Sciatic nerve (tissue), 2 donors: ENCODE results near the gene MIEN1. TPM values are rescaled to one million over a fixed set of nuclear protein-coding genes. Genes with fewer than 3 reads are reported as not detected.
"Not testable (repeated sequence)": the region's sequence is repeated elsewhere in the genome, so short reads cannot be mapped to it uniquely, and the experiment has no call there.

ENCODE experiments used
- ATAC-seq: fragments of 200-7000 bp; cut with Tn5 transposase; one replicate; pipeline ENCODE4 v1.9.1; 2020; ENCODE audit warnings: mild to moderate bottlenecking, moderate library complexity
- DNase-seq: peaks from one replicate; pipeline ENCODE4 v3.0.0-alpha.2; 2020; ENCODE audit warnings: low spot score
- intact Hi-C: fragments of 100-400 bp; cut with DNase I; formaldehyde crosslinking; loops from one replicate; pipeline ENCODE4 v1.14.2; 2022
- total RNA-seq: library from RNA; stranded (reverse); fragmentation: NEBNext Ultra II Directional; extraction: Animal tissue kit (Norgen Biotek cat#: 25700); gene quantifications from one replicate; pipeline ENCODE4 v1.2.1, GENCODE V29; 2021
- donor health status: DM: no; HTN: no; CAD: no.
- donor health status: DM: no; HTN: no; CAD: no.

MIEN1 gene
- total RNA-seq, 1 donor from 2014 or later = 18.5 TPM

DNA sequence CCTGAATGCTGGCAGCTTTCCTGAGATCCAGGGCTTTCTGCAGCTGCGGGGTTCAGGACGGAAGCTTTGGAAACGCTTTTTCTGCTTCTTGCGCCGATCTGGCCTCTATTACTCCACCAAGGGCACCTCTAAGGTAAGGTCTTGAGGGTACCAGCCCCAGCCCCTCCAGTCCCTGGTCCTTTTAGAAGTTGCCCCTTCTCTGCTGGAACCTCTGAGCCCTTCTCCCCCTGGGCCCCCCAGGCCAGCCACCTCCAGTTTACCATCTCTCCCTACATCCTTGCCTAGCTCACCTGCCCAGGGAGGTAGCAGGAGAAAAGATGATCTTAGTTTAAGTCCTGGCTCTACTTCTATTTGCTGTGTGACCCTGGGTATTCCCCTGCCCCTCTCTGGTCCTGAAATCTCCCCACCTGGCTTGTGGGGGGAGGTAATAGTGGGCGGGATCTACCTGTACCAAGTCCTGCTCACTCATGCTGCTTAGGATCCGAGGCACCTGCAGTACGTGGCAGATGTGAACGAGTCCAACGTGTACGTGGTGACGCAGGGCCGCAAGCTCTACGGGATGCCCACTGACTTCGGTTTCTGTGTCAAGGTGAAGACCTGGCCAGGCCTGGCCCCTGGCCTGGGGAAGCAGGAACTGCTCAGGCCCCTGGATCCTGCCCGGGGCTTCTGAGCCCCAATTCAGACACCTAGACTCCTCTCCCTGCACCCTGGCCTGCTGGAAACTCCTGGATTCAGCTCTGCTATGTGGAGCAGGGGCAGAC, 13.9 kb upstream of the MIEN1 start:
- intact Hi-C loops = no loop called here
- no peak for ATAC-seq
- DNase-seq = no peak

DNA sequence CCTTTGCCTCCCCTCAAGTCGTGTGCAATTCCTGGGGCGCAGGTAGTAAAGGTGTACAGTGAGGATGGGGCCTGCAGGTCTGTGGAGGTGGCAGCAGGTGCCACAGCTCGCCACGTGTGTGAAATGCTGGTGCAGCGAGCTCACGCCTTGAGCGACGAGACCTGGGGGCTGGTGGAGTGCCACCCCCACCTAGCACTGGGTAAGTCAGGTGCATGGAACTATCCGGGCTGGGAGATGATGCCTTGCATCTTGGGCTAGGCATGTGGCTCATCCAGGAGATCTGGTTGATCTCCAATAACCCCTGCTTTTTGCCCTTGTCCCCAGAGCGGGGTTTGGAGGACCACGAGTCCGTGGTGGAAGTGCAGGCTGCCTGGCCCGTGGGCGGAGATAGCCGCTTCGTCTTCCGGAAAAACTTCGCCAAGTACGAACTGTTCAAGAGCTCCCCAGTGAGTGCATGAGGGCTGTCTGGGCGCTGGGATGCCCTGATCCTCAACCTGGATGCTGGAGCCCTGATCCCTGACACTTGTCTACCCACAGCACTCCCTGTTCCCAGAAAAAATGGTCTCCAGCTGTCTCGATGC, 12.6 kb upstream of the MIEN1 start:
- no peak for DNase-seq

DNA sequence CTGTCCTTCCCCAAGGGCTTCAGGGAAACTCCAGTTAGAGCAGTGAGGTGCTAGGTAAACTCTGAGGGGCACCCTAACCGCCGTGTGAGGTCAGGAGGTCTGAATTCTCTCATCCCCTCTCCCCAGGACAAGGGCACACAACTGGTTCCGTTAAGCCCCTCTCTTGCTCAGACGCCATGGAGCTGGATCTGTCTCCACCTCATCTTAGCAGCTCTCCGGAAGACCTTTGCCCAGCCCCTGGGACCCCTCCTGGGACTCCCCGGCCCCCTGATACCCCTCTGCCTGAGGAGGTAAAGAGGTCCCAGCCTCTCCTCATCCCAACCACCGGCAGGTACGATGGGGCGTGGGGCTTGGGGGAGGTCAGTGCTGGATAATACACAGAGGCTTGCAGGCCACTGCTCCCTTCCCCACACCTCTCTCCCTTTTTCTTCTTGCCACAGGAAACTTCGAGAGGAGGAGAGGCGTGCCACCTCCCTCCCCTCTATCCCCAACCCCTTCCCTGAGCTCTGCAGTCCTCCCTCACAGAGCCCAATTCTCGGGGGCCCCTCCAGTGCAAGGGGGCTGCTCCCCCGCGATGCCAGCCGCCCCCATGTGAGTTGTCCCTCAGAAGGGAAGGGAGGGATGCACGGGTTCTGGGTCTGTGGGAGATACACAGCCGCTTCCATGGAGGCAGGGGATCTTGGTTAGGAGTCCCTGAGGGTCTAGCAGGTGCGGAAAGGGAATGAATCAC, 12.0 kb upstream of the MIEN1 start:
- no peak for DNase-seq
- intact Hi-C loops = no loop called here
- no peak for ATAC-seq

More for the DNA sequence above, 12.6 kb upstream of the MIEN1 start:
- intact Hi-C loops = no loop called here
- ATAC-seq = no peak

DNA sequence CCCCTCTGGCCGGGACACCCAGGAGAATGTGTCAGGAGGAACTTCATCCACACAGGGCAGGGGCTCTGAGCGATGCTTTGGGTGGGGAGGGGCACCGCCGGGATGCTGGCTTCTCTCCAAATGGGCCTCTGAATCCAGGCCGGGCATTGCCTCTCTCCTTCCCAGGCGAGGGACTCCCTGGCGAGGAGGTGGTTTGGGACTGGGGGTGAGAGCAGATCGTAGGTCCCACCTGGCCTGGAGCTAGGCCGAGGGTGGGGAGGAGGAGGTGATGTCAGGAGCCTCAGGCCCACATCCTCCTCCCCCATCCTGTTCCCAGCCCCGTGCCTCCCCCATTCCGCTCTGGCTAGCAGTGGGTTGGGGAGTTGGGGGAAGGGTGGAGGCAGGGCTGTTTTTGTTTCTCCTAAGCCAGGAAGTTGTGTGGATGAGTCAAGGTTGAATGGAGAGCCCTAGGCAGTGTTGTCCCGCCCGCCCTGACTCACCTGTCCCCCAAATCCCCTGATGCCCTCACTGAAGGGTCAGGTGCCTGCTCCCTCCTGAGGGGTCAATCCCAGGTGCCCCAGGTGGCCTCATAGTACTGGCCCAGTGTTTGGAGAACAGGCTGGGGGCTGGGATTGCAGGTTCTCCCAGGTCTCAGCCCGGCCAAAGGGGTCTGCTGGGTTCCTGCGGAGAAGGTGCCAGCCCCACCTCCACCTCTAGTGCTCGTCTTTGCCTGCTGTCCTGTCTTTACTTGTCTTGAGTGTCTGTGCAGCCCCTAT, 10.2 kb upstream of the MIEN1 start:
- DNase-seq (no peak), ATAC-seq (peak; percentile 18)
- intact Hi-C loops = no loop called here

DNA sequence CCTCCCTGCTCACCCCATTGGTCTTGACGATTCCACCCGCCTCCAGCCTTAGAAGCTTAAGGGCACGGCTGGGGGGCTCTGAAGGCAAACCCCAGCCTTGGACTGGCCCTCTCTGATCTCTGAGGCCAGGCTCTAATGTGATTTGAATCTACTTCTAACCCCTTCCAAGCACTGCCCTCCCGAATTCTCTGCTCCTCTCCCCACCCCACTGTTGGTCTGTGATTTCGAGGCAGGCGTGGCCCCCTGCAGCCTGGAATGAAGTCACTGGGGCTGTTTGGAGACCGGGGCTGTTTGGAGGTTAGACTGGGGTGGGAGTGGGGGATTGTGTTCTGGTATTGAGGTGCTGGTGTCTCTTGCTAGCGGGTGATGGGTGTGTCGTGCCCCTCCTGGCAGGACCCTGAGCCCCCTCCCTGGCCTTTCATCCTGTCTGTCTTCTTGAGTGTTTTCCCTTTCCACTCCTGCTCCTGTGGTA, 9.6 kb upstream of the MIEN1 start:
- ATAC-seq = peak; percentile 29
- intact Hi-C loops = no loop called here
- no peak for DNase-seq

DNA sequence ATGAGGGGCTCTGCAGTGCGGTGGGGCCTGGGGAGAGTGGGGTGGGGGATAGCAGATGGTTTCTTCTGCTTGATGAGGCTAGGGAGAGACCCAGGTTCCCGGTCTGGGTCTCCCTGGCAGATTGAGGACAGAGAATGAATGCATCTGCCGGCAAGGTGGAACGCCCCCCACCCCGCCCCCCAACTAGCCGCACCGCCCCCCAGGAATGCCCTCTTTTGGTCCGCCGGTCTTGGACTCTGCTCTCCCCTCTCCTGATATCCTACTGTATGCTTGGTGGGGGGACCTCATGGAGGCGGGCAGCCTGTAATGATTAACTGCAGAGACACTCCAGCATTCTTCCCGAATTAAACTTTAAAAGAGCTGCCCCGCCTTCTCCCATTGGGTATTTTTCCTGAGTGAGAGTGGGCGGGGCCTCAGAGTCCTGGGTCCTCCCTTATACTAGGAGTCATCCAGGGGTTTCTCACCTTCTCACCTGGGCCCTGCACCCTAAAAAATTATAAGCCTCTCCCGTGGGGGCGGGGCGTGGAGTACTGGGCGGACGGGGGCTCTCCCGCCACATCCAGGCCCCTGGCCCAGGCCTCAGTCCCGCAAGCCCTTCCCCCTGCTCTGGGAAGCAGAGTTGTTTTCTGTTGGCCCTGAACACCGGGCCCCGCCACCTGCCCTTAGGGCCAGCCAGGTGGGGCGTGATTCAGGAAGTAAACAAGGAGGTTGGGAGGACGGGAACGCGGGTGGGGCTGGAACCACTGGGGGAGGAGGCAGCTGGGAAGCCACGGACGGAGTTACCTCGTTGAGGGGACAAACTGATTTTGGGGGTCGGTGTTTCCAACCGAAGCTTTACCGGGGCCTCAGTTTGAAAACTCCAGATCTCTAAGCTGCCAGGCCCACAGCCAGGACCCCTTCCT, 8.9 kb upstream of the MIEN1 start:
- DNase-seq (no peak), ATAC-seq (peak; percentile 47)
- intact Hi-C loops = no loop called here

DNA sequence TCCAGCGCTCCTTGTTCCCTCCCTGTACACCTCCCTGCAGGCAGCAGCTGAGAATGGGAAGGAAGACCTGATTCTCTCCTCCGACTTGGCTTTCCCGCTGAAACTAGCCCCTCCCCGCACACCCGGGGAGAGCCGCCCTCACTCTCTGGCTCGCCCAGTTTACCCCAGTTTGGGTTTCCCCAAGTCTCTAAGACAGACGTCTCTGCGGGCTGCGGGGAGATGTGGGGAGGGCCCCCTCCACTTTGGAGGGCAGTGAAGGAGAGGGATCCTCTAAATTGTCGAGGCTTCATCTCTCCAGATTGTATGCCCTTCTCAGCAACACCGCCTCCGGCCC, 8.2 kb upstream of the MIEN1 start:
- intact Hi-C loops = no loop called here
- DNase-seq (no peak), ATAC-seq (peak; percentile 18)

GRCh38 chr17:39737760-39738567, 7.6 kb upstream of the MIEN1 start, which contains the start of gene GRB7:
Gene GRB7, plus strand, starts transcription at chr17:39737938. Its CDS starts 4,364 bp downstream, at chr17:39742302.
- ATAC-seq (no peak), DNase-seq (no peak)
- intact Hi-C loops = no loop called here

DNA sequence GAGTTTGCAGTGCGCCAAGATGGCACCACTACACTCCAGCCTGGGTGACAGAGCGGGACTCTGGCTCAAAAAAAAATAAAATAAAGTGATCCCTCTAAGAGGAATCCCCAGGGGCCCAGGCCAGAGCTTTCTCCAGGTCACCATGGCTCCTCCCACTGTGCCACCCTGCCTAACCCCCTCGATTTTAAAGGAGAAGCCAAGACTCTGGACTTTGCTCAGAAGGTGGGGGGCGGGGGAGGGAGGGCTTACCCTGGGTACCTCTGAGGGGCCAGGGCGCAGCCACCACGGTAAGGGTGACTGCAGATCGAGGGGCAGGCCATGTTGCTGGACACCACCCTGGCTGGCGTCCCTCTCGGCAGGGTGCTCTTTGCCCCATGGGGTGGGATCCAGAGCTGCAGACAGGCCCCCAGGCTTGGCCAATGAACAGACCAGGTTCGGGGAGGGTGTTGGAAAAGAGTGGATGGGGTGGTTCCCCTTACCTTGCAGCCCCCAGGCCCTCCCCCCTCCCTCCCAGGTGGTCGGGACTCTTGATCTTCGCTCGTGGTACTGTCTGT, 7.0 kb upstream of the MIEN1 start:
- intact Hi-C loops = no loop called here
- ATAC-seq = no peak

GRCh38 chr17:39736319-39737165, 6.2 kb upstream of the MIEN1 start:
- intact Hi-C loops = no loop called here
- no peak for DNase-seq
- no peak for ATAC-seq

More for the DNA sequence above, 7.0 kb upstream of the MIEN1 start:
- DNase-seq = no peak

- DNase-seq = no peak
- no peak for ATAC-seq
- intact Hi-C loops = no loop called here
Measured at GRCh38 chr17:39735882-39736281, 5.5 kb upstream of the MIEN1 start.

- ATAC-seq (no peak), DNase-seq (no peak)
- intact Hi-C loops = no loop called here
Measured at GRCh38 chr17:39732586-39732985, 2.3 kb upstream of the MIEN1 start.

- no peak for DNase-seq
- no peak for ATAC-seq
- intact Hi-C loops = no loop called here
Measured at GRCh38 chr17:39729280-39729851, 966 bp downstream of the MIEN1 start.

DNA sequence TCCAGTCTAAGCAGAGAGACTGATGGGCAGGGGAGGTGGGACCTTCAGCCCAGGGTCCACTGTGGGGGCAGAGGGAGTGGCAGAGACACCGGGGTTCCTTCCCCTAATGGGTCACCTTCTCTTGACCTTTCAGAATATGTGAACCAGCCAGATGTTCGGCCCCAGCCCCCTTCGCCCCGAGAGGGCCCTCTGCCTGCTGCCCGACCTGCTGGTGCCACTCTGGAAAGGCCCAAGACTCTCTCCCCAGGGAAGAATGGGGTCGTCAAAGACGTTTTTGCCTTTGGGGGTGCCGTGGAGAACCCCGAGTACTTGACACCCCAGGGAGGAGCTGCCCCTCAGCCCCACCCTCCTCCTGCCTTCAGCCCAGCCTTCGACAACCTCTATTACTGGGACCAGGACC, 2.8 kb downstream of the MIEN1 start:
- no peak for ATAC-seq
- no peak for DNase-seq
- intact Hi-C loops = no loop called here

GRCh38 chr17:39726617-39727016, 3.7 kb downstream of the MIEN1 start:
- intact Hi-C loops = no loop called here
- ATAC-seq = no peak
- no peak for DNase-seq

GRCh38 chr17:39725923-39726322, 4.4 kb downstream of the MIEN1 start:
- DNase-seq, intact Hi-C loops, ATAC-seq: not testable (repeated sequence)
